GM23338 (cell line): ENCODE data around the gene NET1. TPM values are rescaled to one million over a fixed set of nuclear protein-coding genes. Genes with fewer than 3 reads are reported as not detected.
A peak's percentile ranks its signal among the peaks of the same experiment; 100 is the strongest.

ENCODE experiments used
- ATAC-seq: fragments of 200-7000 bp; cut with Tn5 transposase; 3 replicates; pipeline ENCODE4 v1.9.1; 2020
- DNase-seq: peaks from one replicate; pipeline ENCODE4 v3.0.0-alpha.2; 2015; ENCODE audit warnings: low spot score
- H2AFZ ChIP-seq: fragments of 200-600 bp; sonication (generic); 2 replicates; pipeline ENCODE4 v1.8.0; 2016; ENCODE audit warnings: antibody characterized with exemption, mild to moderate bottlenecking, moderate library complexity
- H3F3A ChIP-seq: fragments of 200-600 bp; sonication (generic); replicated peaks from 2 replicates; pipeline ENCODE4 v1.8.0; 2017; ENCODE audit warnings: antibody characterized with exemption, mixed run types, low read depth
- H3K27ac ChIP-seq: fragments of 200-600 bp; sonication (generic); 2 replicates; pipeline ENCODE4 v1.6.1; 2016; ENCODE audit warnings: low read depth
- H3K27me3 ChIP-seq: fragments of 200-600 bp; sonication (generic); 2 replicates; pipeline ENCODE4 v1.8.0; 2016; ENCODE audit warnings: mild to moderate bottlenecking, mixed run types, moderate library complexity; ENCODE audit not compliant: insufficient read depth
- H3K36me3 ChIP-seq: fragments of 200-600 bp; sonication (generic); 2 replicates; pipeline ENCODE4 v1.8.0; 2016; ENCODE audit warnings: mild to moderate bottlenecking; ENCODE audit not compliant: insufficient read depth
- H3K4me1 ChIP-seq: fragments of 200-600 bp; sonication (generic); 2 replicates; pipeline ENCODE4 v1.8.0; 2016; ENCODE audit warnings: mild to moderate bottlenecking, moderate library complexity; ENCODE audit not compliant: insufficient read depth
- H3K4me2 ChIP-seq: fragments of 200-600 bp; sonication (generic); 2 replicates; pipeline ENCODE4 v1.7.1; 2017; ENCODE audit warnings: mixed run types
- H3K4me3 ChIP-seq: fragments of 200-600 bp; sonication (generic); 2 replicates; pipeline ENCODE4 v1.6.1; 2016; ENCODE audit warnings: mixed run types
- H3K79me2 ChIP-seq: fragments of 200-600 bp; sonication (generic); replicated peaks from 2 replicates; pipeline ENCODE4 v1.8.0; 2017; ENCODE audit warnings: mild to moderate bottlenecking; ENCODE audit not compliant: insufficient read depth
- H3K9me2 ChIP-seq: fragments of 200-600 bp; sonication (generic); 2 replicates; pipeline ENCODE4 v1.8.0; 2017; ENCODE audit not compliant: insufficient read depth
- H4K20me1 ChIP-seq: fragments of 200-600 bp; sonication (generic); replicated peaks from 2 replicates; pipeline ENCODE4 v1.8.0; 2017; ENCODE audit warnings: mild to moderate bottlenecking; ENCODE audit not compliant: insufficient read depth
- H3K27ac Mint-ChIP-seq: 2 replicates; pipeline ENCODE4 v1.8.0; 2020; ENCODE audit warnings: inconsistent platforms, mild to moderate bottlenecking, moderate library complexity, mixed read lengths
- H3K27me3 Mint-ChIP-seq: 3 replicates; pipeline ENCODE4 v1.8.0; 2022; ENCODE audit warnings: low read depth, mild to moderate bottlenecking, moderate library complexity, mixed read lengths, inconsistent platforms; ENCODE audit not compliant: insufficient read depth, poor library complexity
- H3K36me3 Mint-ChIP-seq: 3 replicates; pipeline ENCODE4 v1.8.0; 2021; ENCODE audit warnings: low read depth, mild to moderate bottlenecking, inconsistent platforms, moderate library complexity, mixed read lengths
- H3K4me1 Mint-ChIP-seq: 3 replicates; pipeline ENCODE4 v1.8.0; 2020; ENCODE audit warnings: mild to moderate bottlenecking, inconsistent platforms, mixed read lengths
- H3K4me3 Mint-ChIP-seq: 3 replicates; pipeline ENCODE4 v1.8.0; 2021; ENCODE audit warnings: moderate library complexity, mild to moderate bottlenecking, inconsistent platforms, mixed read lengths
- H3K9me3 Mint-ChIP-seq: 3 replicates; pipeline ENCODE4 v1.8.0; 2020; ENCODE audit warnings: moderate library complexity, mild to moderate bottlenecking, inconsistent platforms, mixed read lengths
- CREB1 ChIP-seq: fragments of 250-450 bp; sonication (Bioruptor Pico); IDR thresholded peaks from 2 replicates; pipeline ENCODE4 v1.5.0; 2020; ENCODE audit warnings: low read depth, mild to moderate bottlenecking, moderate library complexity
- EZH2 ChIP-seq: fragments of 200-600 bp; sonication (generic); IDR thresholded peaks from one replicate; pipeline ENCODE4 v1.8.0; 2017; ENCODE audit warnings: antibody characterized with exemption, mild to moderate bottlenecking, low read depth; ENCODE audit not compliant: unreplicated experiment
- EZH2phosphoT487 ChIP-seq: fragments of 200-600 bp; sonication (generic); IDR thresholded peaks from one replicate; pipeline ENCODE4 v1.8.1; 2018; ENCODE audit warnings: antibody characterized with exemption; ENCODE audit not compliant: unreplicated experiment
- JUNB ChIP-seq: IDR thresholded peaks from one replicate; pipeline ENCODE4 v1.6.1; 2016; ENCODE audit warnings: antibody characterized with exemption; ENCODE audit not compliant: unreplicated experiment
- NANOG ChIP-seq: IDR thresholded peaks from 2 replicates; pipeline ENCODE4 v1.6.1; 2016; ENCODE audit warnings: antibody characterized with exemption, borderline replicate concordance
- POLR2AphosphoS5 ChIP-seq: IDR thresholded peaks from 2 replicates; pipeline ENCODE4 v1.6.1; 2016; ENCODE audit warnings: antibody characterized with exemption, low read depth
- STAT1 ChIP-seq: IDR thresholded peaks from one replicate; pipeline ENCODE4 v1.6.1; 2016; ENCODE audit warnings: antibody characterized with exemption; ENCODE audit not compliant: unreplicated experiment
- ZNF114 ChIP-seq: fragments of 250-450 bp; sonication (Bioruptor Pico); IDR thresholded peaks from 2 replicates; pipeline ENCODE4 v1.5.0; 2020; ENCODE audit warnings: mild to moderate bottlenecking, moderate library complexity
- ZNF331 ChIP-seq: fragments of 250-450 bp; sonication (Bioruptor Pico); IDR thresholded peaks from 2 replicates; pipeline ENCODE4 v1.5.0; 2020; ENCODE audit warnings: low read depth, mild to moderate bottlenecking, moderate library complexity
- polyA plus RNA-seq: library from polyadenylated mRNA; unstranded; fragments of >200 nt; fragmentation: Nextera tagmentation; extraction: Ambion mirVana; gene quantifications from 2 replicates; pipeline ENCODE4 v1.2.1, GENCODE V29; 2016
- total RNA-seq: library from RNA; depleted of rRNA; stranded (reverse); fragments of >200 nt; shearing (Covaris generic); gene quantifications from 2 replicates; pipeline ENCODE4 v1.2.3, GENCODE V29; 2014
- TF ChIP-seq, protein P1 (sequence below): IDR thresholded peaks from one replicate; pipeline ENCODE4 v1.6.1; 2018; ENCODE audit warnings: antibody characterized with exemption; ENCODE audit not compliant: unreplicated experiment
- TF ChIP-seq, protein P2 (sequence below), 2 experiments: fragments of 200-600 bp in 1 of 2; sonication (generic) in 1 of 2; conservative IDR thresholded peaks; 2 replicates each; pipeline versions ENCODE4 v1.5.1 to v1.6.1; 2016 to 2017; ENCODE audit warnings: antibody characterized with exemption in 2 of 2, low read depth in 2 of 2, mild to moderate bottlenecking in 2 of 2, moderate library complexity in 1 of 2
- TF ChIP-seq, protein P3 (sequence below): fragments of 250-450 bp; sonication (Bioruptor Pico); IDR thresholded peaks from 2 replicates; pipeline ENCODE4 v1.5.0; 2020; ENCODE audit warnings: mild to moderate bottlenecking, moderate library complexity
- TF ChIP-seq, protein P4 (sequence below): IDR thresholded peaks from 2 replicates; pipeline ENCODE4 v1.6.1; 2016; ENCODE audit warnings: antibody characterized with exemption

NET1 gene
- total and polyA plus RNA-seq, 2 experiments from 2014 or later = 47.9 to 93.9 TPM

DNA sequence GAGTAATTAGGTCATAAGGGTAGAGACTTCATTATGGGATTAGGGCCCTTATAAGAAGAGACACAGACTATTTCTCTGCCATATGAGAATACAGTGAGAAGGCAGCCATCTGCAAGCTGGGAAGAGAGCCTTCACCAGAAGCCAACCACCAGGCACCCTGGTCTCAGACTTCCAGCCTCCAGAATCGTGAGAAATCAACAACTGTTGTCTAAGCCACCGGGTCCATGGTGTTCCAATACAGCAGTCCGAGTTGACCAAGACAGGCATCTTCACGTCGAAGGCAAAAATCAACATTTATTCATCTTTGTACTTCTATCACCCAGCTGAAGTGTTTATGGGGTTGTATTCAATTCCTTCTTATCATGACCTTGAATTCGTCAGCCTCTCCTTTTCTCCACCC lies 13.0 kb upstream of the NET1 start:
- TF ChIP-seq EZH2phosphoT487 = no peak
- TF ChIP-seq, protein P1, sequence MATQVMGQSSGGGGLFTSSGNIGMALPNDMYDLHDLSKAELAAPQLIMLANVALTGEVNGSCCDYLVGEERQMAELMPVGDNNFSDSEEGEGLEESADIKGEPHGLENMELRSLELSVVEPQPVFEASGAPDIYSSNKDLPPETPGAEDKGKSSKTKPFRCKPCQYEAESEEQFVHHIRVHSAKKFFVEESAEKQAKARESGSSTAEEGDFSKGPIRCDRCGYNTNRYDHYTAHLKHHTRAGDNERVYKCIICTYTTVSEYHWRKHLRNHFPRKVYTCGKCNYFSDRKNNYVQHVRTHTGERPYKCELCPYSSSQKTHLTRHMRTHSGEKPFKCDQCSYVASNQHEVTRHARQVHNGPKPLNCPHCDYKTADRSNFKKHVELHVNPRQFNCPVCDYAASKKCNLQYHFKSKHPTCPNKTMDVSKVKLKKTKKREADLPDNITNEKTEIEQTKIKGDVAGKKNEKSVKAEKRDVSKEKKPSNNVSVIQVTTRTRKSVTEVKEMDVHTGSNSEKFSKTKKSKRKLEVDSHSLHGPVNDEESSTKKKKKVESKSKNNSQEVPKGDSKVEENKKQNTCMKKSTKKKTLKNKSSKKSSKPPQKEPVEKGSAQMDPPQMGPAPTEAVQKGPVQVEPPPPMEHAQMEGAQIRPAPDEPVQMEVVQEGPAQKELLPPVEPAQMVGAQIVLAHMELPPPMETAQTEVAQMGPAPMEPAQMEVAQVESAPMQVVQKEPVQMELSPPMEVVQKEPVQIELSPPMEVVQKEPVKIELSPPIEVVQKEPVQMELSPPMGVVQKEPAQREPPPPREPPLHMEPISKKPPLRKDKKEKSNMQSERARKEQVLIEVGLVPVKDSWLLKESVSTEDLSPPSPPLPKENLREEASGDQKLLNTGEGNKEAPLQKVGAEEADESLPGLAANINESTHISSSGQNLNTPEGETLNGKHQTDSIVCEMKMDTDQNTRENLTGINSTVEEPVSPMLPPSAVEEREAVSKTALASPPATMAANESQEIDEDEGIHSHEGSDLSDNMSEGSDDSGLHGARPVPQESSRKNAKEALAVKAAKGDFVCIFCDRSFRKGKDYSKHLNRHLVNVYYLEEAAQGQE = no peak
- no peak for TF ChIP-seq POLR2AphosphoS5
- no peak for TF ChIP-seq STAT1
- TF ChIP-seq, protein P2, sequence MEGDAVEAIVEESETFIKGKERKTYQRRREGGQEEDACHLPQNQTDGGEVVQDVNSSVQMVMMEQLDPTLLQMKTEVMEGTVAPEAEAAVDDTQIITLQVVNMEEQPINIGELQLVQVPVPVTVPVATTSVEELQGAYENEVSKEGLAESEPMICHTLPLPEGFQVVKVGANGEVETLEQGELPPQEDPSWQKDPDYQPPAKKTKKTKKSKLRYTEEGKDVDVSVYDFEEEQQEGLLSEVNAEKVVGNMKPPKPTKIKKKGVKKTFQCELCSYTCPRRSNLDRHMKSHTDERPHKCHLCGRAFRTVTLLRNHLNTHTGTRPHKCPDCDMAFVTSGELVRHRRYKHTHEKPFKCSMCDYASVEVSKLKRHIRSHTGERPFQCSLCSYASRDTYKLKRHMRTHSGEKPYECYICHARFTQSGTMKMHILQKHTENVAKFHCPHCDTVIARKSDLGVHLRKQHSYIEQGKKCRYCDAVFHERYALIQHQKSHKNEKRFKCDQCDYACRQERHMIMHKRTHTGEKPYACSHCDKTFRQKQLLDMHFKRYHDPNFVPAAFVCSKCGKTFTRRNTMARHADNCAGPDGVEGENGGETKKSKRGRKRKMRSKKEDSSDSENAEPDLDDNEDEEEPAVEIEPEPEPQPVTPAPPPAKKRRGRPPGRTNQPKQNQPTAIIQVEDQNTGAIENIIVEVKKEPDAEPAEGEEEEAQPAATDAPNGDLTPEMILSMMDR (conservative IDR thresholded peaks at IDR 0.05; ENCODE audit: low read depth in 2 of 2) = no peak
- TF ChIP-seq, protein P3, sequence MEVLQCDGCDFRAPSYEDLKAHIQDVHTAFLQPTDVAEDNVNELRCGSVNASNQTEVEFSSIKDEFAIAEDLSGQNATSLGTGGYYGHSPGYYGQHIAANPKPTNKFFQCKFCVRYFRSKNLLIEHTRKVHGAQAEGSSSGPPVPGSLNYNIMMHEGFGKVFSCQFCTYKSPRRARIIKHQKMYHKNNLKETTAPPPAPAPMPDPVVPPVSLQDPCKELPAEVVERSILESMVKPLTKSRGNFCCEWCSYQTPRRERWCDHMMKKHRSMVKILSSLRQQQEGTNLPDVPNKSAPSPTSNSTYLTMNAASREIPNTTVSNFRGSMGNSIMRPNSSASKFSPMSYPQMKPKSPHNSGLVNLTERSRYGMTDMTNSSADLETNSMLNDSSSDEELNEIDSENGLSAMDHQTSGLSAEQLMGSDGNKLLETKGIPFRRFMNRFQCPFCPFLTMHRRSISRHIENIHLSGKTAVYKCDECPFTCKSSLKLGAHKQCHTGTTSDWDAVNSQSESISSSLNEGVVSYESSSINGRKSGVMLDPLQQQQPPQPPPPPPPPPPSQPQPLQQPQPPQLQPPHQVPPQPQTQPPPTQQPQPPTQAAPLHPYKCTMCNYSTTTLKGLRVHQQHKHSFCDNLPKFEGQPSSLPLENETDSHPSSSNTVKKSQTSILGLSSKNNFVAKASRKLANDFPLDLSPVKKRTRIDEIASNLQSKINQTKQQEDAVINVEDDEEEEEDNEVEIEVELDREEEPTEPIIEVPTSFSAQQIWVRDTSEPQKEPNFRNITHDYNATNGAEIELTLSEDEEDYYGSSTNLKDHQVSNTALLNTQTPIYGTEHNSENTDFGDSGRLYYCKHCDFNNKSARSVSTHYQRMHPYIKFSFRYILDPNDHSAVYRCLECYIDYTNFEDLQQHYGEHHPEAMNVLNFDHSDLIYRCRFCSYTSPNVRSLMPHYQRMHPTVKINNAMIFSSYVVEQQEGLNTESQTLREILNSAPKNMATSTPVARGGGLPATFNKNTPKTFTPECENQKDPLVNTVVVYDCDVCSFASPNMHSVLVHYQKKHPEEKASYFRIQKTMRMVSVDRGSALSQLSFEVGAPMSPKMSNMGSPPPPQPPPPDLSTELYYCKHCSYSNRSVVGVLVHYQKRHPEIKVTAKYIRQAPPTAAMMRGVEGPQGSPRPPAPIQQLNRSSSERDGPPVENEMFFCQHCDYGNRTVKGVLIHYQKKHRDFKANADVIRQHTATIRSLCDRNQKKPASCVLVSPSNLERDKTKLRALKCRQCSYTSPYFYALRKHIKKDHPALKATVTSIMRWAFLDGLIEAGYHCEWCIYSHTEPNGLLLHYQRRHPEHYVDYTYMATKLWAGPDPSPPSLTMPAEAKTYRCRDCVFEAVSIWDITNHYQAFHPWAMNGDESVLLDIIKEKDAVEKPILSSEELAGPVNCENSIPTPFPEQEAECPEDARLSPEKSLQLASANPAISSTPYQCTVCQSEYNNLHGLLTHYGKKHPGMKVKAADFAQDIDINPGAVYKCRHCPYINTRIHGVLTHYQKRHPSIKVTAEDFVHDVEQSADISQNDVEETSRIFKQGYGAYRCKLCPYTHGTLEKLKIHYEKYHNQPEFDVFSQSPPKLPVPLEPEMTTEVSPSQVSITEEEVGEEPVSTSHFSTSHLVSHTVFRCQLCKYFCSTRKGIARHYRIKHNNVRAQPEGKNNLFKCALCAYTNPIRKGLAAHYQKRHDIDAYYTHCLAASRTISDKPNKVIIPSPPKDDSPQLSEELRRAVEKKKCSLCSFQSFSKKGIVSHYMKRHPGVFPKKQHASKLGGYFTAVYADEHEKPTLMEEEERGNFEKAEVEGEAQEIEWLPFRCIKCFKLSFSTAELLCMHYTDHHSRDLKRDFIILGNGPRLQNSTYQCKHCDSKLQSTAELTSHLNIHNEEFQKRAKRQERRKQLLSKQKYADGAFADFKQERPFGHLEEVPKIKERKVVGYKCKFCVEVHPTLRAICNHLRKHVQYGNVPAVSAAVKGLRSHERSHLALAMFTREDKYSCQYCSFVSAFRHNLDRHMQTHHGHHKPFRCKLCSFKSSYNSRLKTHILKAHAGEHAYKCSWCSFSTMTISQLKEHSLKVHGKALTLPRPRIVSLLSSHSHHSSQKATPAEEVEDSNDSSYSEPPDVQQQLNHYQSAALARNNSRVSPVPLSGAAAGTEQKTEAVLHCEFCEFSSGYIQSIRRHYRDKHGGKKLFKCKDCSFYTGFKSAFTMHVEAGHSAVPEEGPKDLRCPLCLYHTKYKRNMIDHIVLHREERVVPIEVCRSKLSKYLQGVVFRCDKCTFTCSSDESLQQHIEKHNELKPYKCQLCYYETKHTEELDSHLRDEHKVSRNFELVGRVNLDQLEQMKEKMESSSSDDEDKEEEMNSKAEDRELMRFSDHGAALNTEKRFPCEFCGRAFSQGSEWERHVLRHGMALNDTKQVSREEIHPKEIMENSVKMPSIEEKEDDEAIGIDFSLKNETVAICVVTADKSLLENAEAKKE = no peak
- TF ChIP-seq JUNB = no peak
- no peak for TF ChIP-seq ZNF114 (CRISPR knock-in tag)
- no peak for TF ChIP-seq EZH2
- TF ChIP-seq CREB1 (CRISPR knock-in tag) = no peak
- TF ChIP-seq, protein P4, sequence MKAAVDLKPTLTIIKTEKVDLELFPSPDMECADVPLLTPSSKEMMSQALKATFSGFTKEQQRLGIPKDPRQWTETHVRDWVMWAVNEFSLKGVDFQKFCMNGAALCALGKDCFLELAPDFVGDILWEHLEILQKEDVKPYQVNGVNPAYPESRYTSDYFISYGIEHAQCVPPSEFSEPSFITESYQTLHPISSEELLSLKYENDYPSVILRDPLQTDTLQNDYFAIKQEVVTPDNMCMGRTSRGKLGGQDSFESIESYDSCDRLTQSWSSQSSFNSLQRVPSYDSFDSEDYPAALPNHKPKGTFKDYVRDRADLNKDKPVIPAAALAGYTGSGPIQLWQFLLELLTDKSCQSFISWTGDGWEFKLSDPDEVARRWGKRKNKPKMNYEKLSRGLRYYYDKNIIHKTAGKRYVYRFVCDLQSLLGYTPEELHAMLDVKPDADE = no peak
- no peak for TF ChIP-seq NANOG
- no peak for TF ChIP-seq ZNF331
- peak overlapping the region; percentile 56; the same call in 1 of the 2 replicates for H2AFZ ChIP-seq
- no peaks in the 10 kb centered on the region for H3K36me3 ChIP-seq
- Mint-ChIP-seq H3K27ac (no peak overlapping the region), H3K4me1 (no peaks in the 10 kb centered on the region), H3K27me3 (peaks cover 2% of the 10 kb centered on the region), H3K4me3 (no peak overlapping the region), H3K36me3 (no peaks in the 10 kb centered on the region), H3K9me3 (peaks cover 3% of the 10 kb centered on the region; the same call in 2 of the 3 replicates)
- H3K4me3 ChIP-seq = no peak overlapping the region
- H3K9me2 ChIP-seq = peaks cover 4% of the 10 kb centered on the region; the same call in 1 of the 2 replicates
- ATAC-seq (no peak), DNase-seq (no peak)
- no peak overlapping the region for H3K27ac ChIP-seq
- no peaks in the 10 kb centered on the region for H4K20me1 ChIP-seq
- no peaks in the 10 kb centered on the region for H3F3A ChIP-seq
- no peaks in the 10 kb centered on the region for H3K27me3 ChIP-seq
- no peaks in the 10 kb centered on the region for H3K79me2 ChIP-seq
- no peaks in the 10 kb centered on the region for H3K4me1 ChIP-seq
- H3K4me2 ChIP-seq = no peak overlapping the region
